Peyer's patch (tissue), 4 donors: ENCODE results near the gene TLR3.

Experiments used
- POLR2A ChIP-seq, 2 donors: fragments of 450-650 bp; IDR thresholded peaks; one replicate each; pipeline ENCODE4 v1.5.1; 2017; ENCODE audit warnings: antibody characterized with exemption in 2 of 2, mild to moderate bottlenecking in 2 of 2, moderate library complexity in 2 of 2
- TF ChIP-seq, protein P1 (sequence below), 6 experiments: fragments of 450-650 bp in 4 of 6; fragments of 200-600 bp in 2 of 6; sonication (generic) in 1 of 6; IDR thresholded peaks; one replicate each; pipeline ENCODE4 v1.5.1; 2017 to 2019; ENCODE audit warnings: antibody characterized with exemption in 6 of 6, mild to moderate bottlenecking in 3 of 6, moderate library complexity in 1 of 6

DNA sequence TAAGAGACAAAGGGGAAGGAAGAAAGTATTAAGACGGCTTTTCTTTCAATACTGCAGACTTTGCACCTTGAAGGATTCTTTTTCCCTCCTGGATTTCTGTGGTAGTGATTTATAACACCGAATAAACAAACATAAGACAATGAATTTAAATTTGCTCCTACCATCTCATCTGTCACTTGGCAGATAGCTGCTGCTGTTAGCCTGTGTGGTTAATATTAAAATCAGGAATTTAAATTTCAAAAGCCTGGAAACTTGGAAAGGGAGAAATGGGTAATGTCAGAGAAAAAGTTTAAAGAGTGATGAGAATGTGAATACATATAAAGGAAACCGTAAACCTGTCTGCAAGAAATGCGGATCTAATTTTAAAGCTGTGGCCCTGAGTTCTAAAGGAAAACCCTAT lies 39.0 kb downstream of the TLR3 start:
- TF ChIP-seq, protein P1, sequence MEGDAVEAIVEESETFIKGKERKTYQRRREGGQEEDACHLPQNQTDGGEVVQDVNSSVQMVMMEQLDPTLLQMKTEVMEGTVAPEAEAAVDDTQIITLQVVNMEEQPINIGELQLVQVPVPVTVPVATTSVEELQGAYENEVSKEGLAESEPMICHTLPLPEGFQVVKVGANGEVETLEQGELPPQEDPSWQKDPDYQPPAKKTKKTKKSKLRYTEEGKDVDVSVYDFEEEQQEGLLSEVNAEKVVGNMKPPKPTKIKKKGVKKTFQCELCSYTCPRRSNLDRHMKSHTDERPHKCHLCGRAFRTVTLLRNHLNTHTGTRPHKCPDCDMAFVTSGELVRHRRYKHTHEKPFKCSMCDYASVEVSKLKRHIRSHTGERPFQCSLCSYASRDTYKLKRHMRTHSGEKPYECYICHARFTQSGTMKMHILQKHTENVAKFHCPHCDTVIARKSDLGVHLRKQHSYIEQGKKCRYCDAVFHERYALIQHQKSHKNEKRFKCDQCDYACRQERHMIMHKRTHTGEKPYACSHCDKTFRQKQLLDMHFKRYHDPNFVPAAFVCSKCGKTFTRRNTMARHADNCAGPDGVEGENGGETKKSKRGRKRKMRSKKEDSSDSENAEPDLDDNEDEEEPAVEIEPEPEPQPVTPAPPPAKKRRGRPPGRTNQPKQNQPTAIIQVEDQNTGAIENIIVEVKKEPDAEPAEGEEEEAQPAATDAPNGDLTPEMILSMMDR (IDR thresholded peaks at IDR 0.05), result no peak
- TF ChIP-seq POLR2A (IDR thresholded peaks at IDR 0.05), result no peak
